ENCODE results near the gene PCSK5.
A peak's percentile ranks its signal among the peaks of the same experiment; 100 is the strongest.

PCSK5 gene

DNA sequence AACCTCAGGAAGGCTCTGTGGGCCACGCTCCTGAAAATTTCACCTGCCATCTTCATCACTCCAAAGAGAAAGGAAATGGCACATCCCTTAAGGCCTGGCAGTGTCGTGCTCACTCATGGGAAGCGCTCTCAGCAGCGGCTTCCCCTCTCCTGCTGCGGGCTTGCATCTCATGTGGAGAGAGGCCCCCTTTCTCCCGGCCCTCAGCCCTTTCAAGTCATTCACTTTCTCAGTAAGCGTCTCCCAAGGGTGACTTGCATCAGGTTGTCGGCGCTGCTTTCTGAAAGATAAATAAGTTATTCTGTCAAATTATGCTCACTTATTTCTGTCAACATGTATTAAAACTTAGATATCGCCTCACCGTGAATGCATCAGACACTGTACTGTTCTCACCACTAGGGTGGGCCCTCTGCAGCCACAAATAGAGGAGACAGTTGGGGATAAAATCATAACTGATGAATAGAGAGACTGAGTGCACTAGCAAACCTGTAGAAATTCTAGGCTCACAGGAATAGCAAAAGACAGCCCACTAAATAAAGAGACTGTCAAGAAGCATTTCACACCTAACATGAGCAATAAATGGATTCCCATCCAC is 329.2 kb downstream of the PCSK5 start:
- Histone ChIP-seq H3K79me2 (ENCODE audit: insufficient read depth, low read length) (no peaks in the 10 kb centered on the region), H3K4me1 (ENCODE audit: insufficient read depth, low read length) (no peaks in the 10 kb centered on the region), H4K20me1 (ENCODE audit: insufficient read depth, low read length) (no peaks in the 10 kb centered on the region), H2AFZ (ENCODE audit: low read depth, low read length) (no peak overlapping the region), H3K9me3 (ENCODE audit: insufficient read depth, low read length, severe bottlenecking) (no peaks in the 10 kb centered on the region), H3K27me3 (ENCODE audit: insufficient read depth, low read length, poor library complexity) (no peaks in the 10 kb centered on the region), H3K36me3 (ENCODE audit: insufficient read depth, low read length) (no peaks in the 10 kb centered on the region), H3K9ac (ENCODE audit: low read depth, low read length) (no peak overlapping the region), H3K4me2 (ENCODE audit: insufficient read depth, low read length) (no peak overlapping the region), H3K4me3 (ENCODE audit: low read depth in 1 of 2, low read length in 2 of 2) (no peak overlapping the region), H3K27ac (ENCODE audit: low read length) (no peak overlapping the region)
- no peak for ATAC-seq (ENCODE audit: insufficient read depth, low read depth)
- TF ChIP-seq CTCF (IDR thresholded peaks at IDR 0.05; ENCODE audit: borderline replicate concordance, extremely low read depth, low read length, poor library complexity, severe bottlenecking) (peak; percentile 2), EZH2 (IDR thresholded peaks at IDR 0.05; ENCODE audit: borderline replicate concordance, low read depth, low read length, severe bottlenecking) (no peak)
- DNase-seq = no peak

DNA sequence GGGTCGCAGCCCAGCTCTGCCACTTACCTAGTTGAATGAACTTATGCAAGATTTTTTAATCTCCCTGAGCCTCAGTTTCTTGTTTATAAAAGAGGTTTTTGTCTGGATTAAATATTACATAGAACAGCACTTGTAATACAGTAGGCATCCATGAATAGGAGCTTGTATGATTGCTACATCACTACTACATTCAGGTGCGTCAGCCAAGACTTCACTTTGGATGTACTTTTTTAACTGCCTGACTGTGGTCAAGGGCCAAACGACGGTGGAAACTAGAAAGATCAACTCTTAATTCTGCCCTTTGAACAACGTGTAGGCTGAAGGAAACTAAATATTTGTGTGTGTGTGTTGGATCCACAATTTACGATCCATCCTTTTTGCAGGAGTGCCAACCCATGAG is 330.9 kb downstream of the PCSK5 start:
- Histone ChIP-seq H3K27ac (ENCODE audit: low read length) (no peak overlapping the region), H2AFZ (ENCODE audit: low read depth, low read length) (no peak overlapping the region), H3K4me2 (ENCODE audit: insufficient read depth, low read length) (no peak overlapping the region), H3K36me3 (ENCODE audit: insufficient read depth, low read length) (no peaks in the 10 kb centered on the region), H4K20me1 (ENCODE audit: insufficient read depth, low read length) (no peaks in the 10 kb centered on the region), H3K9me3 (ENCODE audit: insufficient read depth, low read length, severe bottlenecking) (no peaks in the 10 kb centered on the region), H3K79me2 (ENCODE audit: insufficient read depth, low read length) (no peaks in the 10 kb centered on the region), H3K4me3 (ENCODE audit: low read depth in 1 of 2, low read length in 2 of 2) (no peak overlapping the region), H3K27me3 (ENCODE audit: insufficient read depth, low read length, poor library complexity) (no peaks in the 10 kb centered on the region), H3K9ac (ENCODE audit: low read depth, low read length) (no peak overlapping the region), H3K4me1 (ENCODE audit: insufficient read depth, low read length) (no peaks in the 10 kb centered on the region)
- TF ChIP-seq CTCF (IDR thresholded peaks at IDR 0.05; ENCODE audit: borderline replicate concordance, extremely low read depth, low read length, poor library complexity, severe bottlenecking) (no peak), EZH2 (IDR thresholded peaks at IDR 0.05; ENCODE audit: borderline replicate concordance, low read depth, low read length, severe bottlenecking) (no peak)
- ATAC-seq (ENCODE audit: insufficient read depth, low read depth) = no peak
- no peak for DNase-seq

GRCh38 chr9:76223749-76224340 is 333.4 kb downstream of the PCSK5 start:
- Histone ChIP-seq H3K4me1 (ENCODE audit: insufficient read depth, low read length) (no peaks in the 10 kb centered on the region), H3K9ac (ENCODE audit: low read depth, low read length) (no peak overlapping the region)
- no peak for DNase-seq

More at GRCh38 chr9:76223749-76224340, 333.4 kb downstream of the PCSK5 start:
- Histone ChIP-seq H3K27ac (ENCODE audit: low read length) (no peak overlapping the region), H4K20me1 (ENCODE audit: insufficient read depth, low read length) (no peaks in the 10 kb centered on the region), H3K9me3 (ENCODE audit: insufficient read depth, low read length, severe bottlenecking) (no peaks in the 10 kb centered on the region), H3K4me2 (ENCODE audit: insufficient read depth, low read length) (no peak overlapping the region), H3K4me3 (ENCODE audit: low read depth in 1 of 2, low read length in 2 of 2) (no peak overlapping the region), H3K79me2 (ENCODE audit: insufficient read depth, low read length) (no peaks in the 10 kb centered on the region), H3K36me3 (ENCODE audit: insufficient read depth, low read length) (no peaks in the 10 kb centered on the region), H2AFZ (ENCODE audit: low read depth, low read length) (no peak overlapping the region), H3K27me3 (ENCODE audit: insufficient read depth, low read length, poor library complexity) (no peaks in the 10 kb centered on the region)
- no peak for ATAC-seq (ENCODE audit: insufficient read depth, low read depth)
- TF ChIP-seq CTCF (IDR thresholded peaks at IDR 0.05; ENCODE audit: borderline replicate concordance, extremely low read depth, low read length, poor library complexity, severe bottlenecking) (no peak), EZH2 (IDR thresholded peaks at IDR 0.05; ENCODE audit: borderline replicate concordance, low read depth, low read length, severe bottlenecking) (no peak)

All from DND-41 (cell line).